ENCODE data around the gene ARHGAP29. TPM values are rescaled to one million over a fixed set of nuclear protein-coding genes. Genes with fewer than 3 reads are reported as not detected.

Gene ARHGAP29
- polyA plus RNA-seq, 2 of the 4 experiments (the other 2 are of a cell fraction) = 14.3 to 29.7 TPM

GRCh38 chr1:94132111-94132510 lies 105.3 kb downstream of the ARHGAP29 start:
- Histone ChIP-seq H3K4me3 (no peak overlapping the region), H3K4me2 (no peak overlapping the region), H3K27ac (no peak overlapping the region), H3K9me3 (peaks cover 4% of the 10 kb centered on the region; the same call in 2 of the 3 replicates), H3K4me1 (no peaks in the 10 kb centered on the region)
- no peak for TF ChIP-seq RARB (CRISPR knock-in tag; IDR thresholded peaks at IDR 0.05)
- no peak for TF ChIP-seq EP300 (IDR thresholded peaks at IDR 0.05)
- no peak for TF ChIP-seq HDAC2 (IDR thresholded peaks at IDR 0.05)
- no peak for TF ChIP-seq HEYL (CRISPR knock-in tag; IDR thresholded peaks at IDR 0.05)
- TF ChIP-seq JUN (IDR thresholded peaks at IDR 0.05) = no peak
- TF ChIP-seq MYC (IDR thresholded peaks at IDR 0.05; ENCODE audit: borderline replicate concordance, low read length) = no peak
- no peak for TF ChIP-seq ESRRA (IDR thresholded peaks at IDR 0.05; ENCODE audit: borderline replicate concordance, low read length)
- no peak for TF ChIP-seq E2F6 (IDR thresholded peaks at IDR 0.05; ENCODE audit: borderline replicate concordance, low read depth)
- TF ChIP-seq FOSB (CRISPR knock-in tag; IDR thresholded peaks at IDR 0.05) = no peak
- TF ChIP-seq CBX8 (IDR thresholded peaks at IDR 0.05) = no peak
- no peak for TF ChIP-seq RNF2 (IDR thresholded peaks at IDR 0.05; ENCODE audit: borderline replicate concordance, low read depth)
- TF ChIP-seq HES2 (IDR thresholded peaks at IDR 0.05) = no peak
- TF ChIP-seq BHLHE40 (IDR thresholded peaks at IDR 0.05; ENCODE audit: low read depth, low read length) = no peak
- no peak for TF ChIP-seq BCL3 (IDR thresholded peaks at IDR 0.05)
- TF ChIP-seq PBX3 (IDR thresholded peaks at IDR 0.05) = no peak
- DNase-seq (ENCODE audit: low read depth in 1 of 2, low spot score in 1 of 2) (no peak), FAIRE-seq (no peak), ATAC-seq (no peak)
- POLR2A ChIA-PET = no interaction called here
- WGBS (ENCODE audit: missing lambda C conversion rate) = 85% methylated on average over 5 of the region's 5 CpGs
- CTCF ChIA-PET = no interaction called here

DNA sequence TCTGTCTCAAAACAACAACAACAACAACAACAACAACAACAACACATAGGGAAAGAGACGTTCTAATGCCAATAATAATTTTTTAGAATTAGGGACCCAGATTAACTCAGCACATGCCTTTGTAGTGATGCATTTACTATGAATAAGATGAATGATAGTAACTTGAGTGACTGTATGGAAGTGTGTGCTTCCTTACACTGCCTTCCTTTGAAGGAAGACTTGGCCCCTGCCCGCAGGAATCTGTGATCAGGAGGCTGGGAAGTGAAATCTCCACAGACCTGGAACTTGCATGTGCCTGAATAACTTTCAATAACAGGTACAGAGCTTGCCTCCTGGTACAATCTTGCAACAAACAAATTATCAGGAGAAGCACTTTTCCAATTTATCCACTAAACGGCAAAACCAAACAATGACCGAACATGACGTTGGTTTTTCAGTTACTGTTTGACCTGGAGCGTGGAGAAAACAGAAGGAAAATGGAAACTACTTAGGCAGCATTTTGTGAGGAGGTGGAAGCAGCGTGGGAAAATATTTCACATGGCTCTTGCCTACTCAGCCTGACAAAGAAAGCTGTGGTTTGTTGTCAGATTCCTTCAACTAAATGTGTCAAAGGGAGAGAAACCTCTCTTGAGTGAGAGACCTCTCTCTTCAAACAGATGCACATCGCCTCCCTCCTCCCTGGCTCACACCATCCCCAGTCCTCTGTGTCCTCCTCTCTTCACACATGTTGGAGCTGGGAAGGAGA lies 106.4 kb downstream of the ARHGAP29 start:
- DNase-seq (ENCODE audit: low read depth in 1 of 2, low spot score in 1 of 2) (no peak), ATAC-seq (no peak), FAIRE-seq (no peak)
- 67% methylated on average over 8 of the region's 8 CpGs for WGBS (ENCODE audit: missing lambda C conversion rate)
- H3K27ac ChIP-seq = no peak overlapping the region
- TF ChIP-seq CHD2 (IDR thresholded peaks at IDR 0.05; ENCODE audit: low read length, partially characterized antibody) = no peak
- TF ChIP-seq ZNF302 (CRISPR knock-in tag; IDR thresholded peaks at IDR 0.05) = no peak
- TF ChIP-seq ELK1 (IDR thresholded peaks at IDR 0.05; ENCODE audit: low read depth, low read length) = no peak
- no peak for TF ChIP-seq RARB (CRISPR knock-in tag; IDR thresholded peaks at IDR 0.05)
- no peak for TF ChIP-seq RNF2 (IDR thresholded peaks at IDR 0.05; ENCODE audit: borderline replicate concordance, low read depth)
- TF ChIP-seq SREBF2 (IDR thresholded peaks at IDR 0.05) = no peak
- no peak for TF ChIP-seq FOSB (CRISPR knock-in tag; IDR thresholded peaks at IDR 0.05)
- ChIA-PET POLR2A (no interaction called here), CTCF (interaction anchor here (0.6 to 2.9 kb wide), 2 partner anchors 12 to 941 kb away, joined by 3 to 10 read pairs; no protein-coding TSS in a partner anchor)
- H3K9me3 ChIP-seq = peaks cover 4% of the 10 kb centered on the region; the same call in 2 of the 3 replicates
- peaks cover 3% of the 10 kb centered on the region for H3K4me1 ChIP-seq
- no peak overlapping the region for H3K4me3 ChIP-seq
- no peak overlapping the region for H3K4me2 ChIP-seq

DNA sequence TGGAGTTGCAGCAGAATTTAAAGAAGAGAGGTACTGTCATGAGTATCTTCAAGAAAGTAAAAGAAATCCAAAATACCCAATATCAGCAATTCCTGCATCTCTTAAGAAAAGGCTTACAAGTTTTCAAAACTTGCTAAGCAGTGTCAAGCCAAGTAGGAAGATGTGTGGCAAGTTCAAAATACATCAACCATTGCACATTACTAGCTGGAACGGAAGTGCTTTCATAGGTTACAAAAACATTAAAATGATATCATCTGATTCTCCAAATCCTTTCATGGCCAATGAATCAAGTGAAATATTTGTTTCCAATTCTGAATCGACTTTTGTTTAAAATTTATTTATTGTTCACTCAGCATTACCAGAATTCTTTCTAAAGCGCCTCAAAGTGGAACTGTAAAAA lies 110.7 kb downstream of the ARHGAP29 start:
- no peak for TF ChIP-seq HES2 (IDR thresholded peaks at IDR 0.05)
- ATAC-seq (no peak), DNase-seq (ENCODE audit: low read depth in 1 of 2, low spot score in 1 of 2) (no peak), FAIRE-seq (no peak)
- Histone ChIP-seq H3K4me2 (no peak overlapping the region), H3K4me1 (peaks cover 8% of the 10 kb centered on the region), H3K9me3 (no peaks in the 10 kb centered on the region), H3K4me3 (no peak overlapping the region), H3K27ac (no peak overlapping the region)
- WGBS (ENCODE audit: missing lambda C conversion rate) = 68% methylated on average over 3 of the region's 3 CpGs
- ChIA-PET POLR2A (no interaction called here), CTCF (no interaction called here)
